Measurements from ENCODE around the gene TBC1D3I.
"Not testable (repeated sequence)": the region's sequence is repeated elsewhere in the genome, so short reads cannot be mapped to it uniquely, and the experiment has no call there.

DNA sequence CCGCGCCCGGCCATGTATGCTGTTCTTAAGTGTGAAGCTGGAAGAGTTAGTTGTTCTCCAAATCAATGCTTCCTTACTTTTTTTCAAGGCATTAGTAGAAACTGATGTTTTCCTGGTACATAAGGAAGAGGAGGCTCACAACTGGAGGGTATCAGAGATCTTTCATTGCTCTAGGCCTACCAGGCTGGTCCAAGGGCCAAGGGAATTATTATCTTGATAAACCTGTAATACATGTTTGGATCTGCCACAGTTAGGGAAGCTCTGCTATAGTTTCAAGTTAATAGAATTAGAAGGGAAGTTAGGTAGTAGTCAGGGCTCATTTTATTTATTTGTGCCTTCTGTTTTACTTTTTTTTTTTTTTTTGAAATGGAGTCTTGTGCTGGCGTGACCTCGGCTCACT lies 19.8 kb upstream of the TBC1D3I start:
- not testable (repeated sequence) for TF ChIP-seq CTCF (conservative IDR thresholded peaks at IDR 0.05; ENCODE audit: low read depth, low read length); POLR2A (IDR thresholded peaks at IDR 0.05; ENCODE audit: low read depth, low read length); RFX5 (IDR thresholded peaks at IDR 0.05; ENCODE audit: low read depth, low read length); CEBPB (IDR thresholded peaks at IDR 0.05; ENCODE audit: low read depth, low read length); MAFK (IDR thresholded peaks at IDR 0.05; ENCODE audit: low read depth, low read length); BHLHE40 (IDR thresholded peaks at IDR 0.05; ENCODE audit: low read depth, low read length); RAD21 (IDR thresholded peaks at IDR 0.05; ENCODE audit: low read length); RCOR1 (IDR thresholded peaks at IDR 0.05; ENCODE audit: insufficient replicate concordance, low read length); NFE2L2 (IDR thresholded peaks at IDR 0.05; ENCODE audit: low read depth, low read length); SMC3 (IDR thresholded peaks at IDR 0.05; ENCODE audit: low read depth, low read length); FOS (IDR thresholded peaks at IDR 0.05; ENCODE audit: low read depth, low read length)
- TF ChIP-seq, protein P1, sequence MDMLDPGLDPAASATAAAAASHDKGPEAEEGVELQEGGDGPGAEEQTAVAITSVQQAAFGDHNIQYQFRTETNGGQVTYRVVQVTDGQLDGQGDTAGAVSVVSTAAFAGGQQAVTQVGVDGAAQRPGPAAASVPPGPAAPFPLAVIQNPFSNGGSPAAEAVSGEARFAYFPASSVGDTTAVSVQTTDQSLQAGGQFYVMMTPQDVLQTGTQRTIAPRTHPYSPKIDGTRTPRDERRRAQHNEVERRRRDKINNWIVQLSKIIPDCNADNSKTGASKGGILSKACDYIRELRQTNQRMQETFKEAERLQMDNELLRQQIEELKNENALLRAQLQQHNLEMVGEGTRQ (IDR thresholded peaks at IDR 0.05; ENCODE audit: low read depth, low read length), result not testable (repeated sequence)
